GM10266 (cell line): Measurements from ENCODE around the gene MUC6.

Experiments used
- DNase-seq: peaks from one replicate; pipeline ENCODE4 v3.0.0; 2012; ENCODE audit errors: extremely low spot score
- CTCF ChIP-seq: IDR thresholded peaks from 2 replicates; pipeline ENCODE4 v1.5.1; 2012; ENCODE audit warnings: mild to moderate bottlenecking, low read depth; ENCODE audit not compliant: control insufficient read depth, insufficient read depth; ENCODE audit errors: missing control alignments

The MUC6 gene

GRCh38 chr11:1042626-1043562, 6.4 kb upstream of the MUC6 start:
- TF ChIP-seq CTCF, result no peak
- DNase-seq, result no peak

GRCh38 chr11:1041936-1042608, 5.6 kb upstream of the MUC6 start:
- no peak for TF ChIP-seq CTCF
- DNase-seq, result no peak

- DNase-seq, result no peak
These were observed 5.0 kb upstream of the MUC6 start for GRCh38 chr11:1041471-1041870.

GRCh38 chr11:1041149-1041467, 4.6 kb upstream of the MUC6 start:
- no peak for TF ChIP-seq CTCF

More at GRCh38 chr11:1041471-1041870, 5.0 kb upstream of the MUC6 start:
- TF ChIP-seq CTCF, result no peak

GRCh38 chr11:1040428-1041148, 4.1 kb upstream of the MUC6 start:
- no peak for DNase-seq
- TF ChIP-seq CTCF, result no peak

More at GRCh38 chr11:1041149-1041467, 4.6 kb upstream of the MUC6 start:
- DNase-seq, result no peak

- no peak for DNase-seq
- TF ChIP-seq CTCF, result no peak
These were observed 3.2 kb upstream of the MUC6 start for GRCh38 chr11:1039481-1040427.
